Prostate gland (tissue), 2 donors: ENCODE data around the gene SENP2. TPM values are rescaled to one million over a fixed set of nuclear protein-coding genes. Genes with fewer than 3 reads are reported as not detected.
A peak's percentile ranks its signal among the peaks of the same experiment; 100 is the strongest.
"Not testable (repeated sequence)": the region's sequence is repeated elsewhere in the genome, so short reads cannot be mapped to it uniquely, and the experiment has no call there.

Experiments used
- DNase-seq: peaks from one replicate; pipeline ENCODE4 v3.0.0-alpha.2; 2019; ENCODE audit warnings: low spot score
- H3K27ac ChIP-seq, 2 donors: fragments of 200-600 bp; sonication (generic); 2 replicates each; pipeline ENCODE4 v1.5.1; 2017 to 2019
- H3K27me3 ChIP-seq: fragments of 200-600 bp; sonication (generic); replicated peaks from 2 replicates; pipeline ENCODE4 v1.5.1; 2019; ENCODE audit not compliant: insufficient read depth
- H3K36me3 ChIP-seq, 2 donors: fragments of 200-600 bp; sonication (generic); 1 replicate in 1 of 2; 2 replicates in 1 of 2; pipeline versions ENCODE4 v1.5.1 to v1.8.1; 2017 to 2019
- H3K4me1 ChIP-seq: fragments of 200-600 bp; sonication (generic); replicated peaks from 2 replicates; pipeline ENCODE4 v1.5.1; 2019
- H3K4me3 ChIP-seq, 2 donors: fragments of 200-600 bp; sonication (generic); 2 replicates each; pipeline ENCODE4 v1.5.1; 2017 to 2019
- H3K9me3 ChIP-seq: fragments of 200-600 bp; sonication (generic); 2 replicates; pipeline ENCODE4 v1.5.1; 2017
- POLR2A ChIP-seq: fragments of 450-650 bp; IDR thresholded peaks from one replicate; pipeline ENCODE4 v1.6.1; 2016; ENCODE audit warnings: antibody characterized with exemption, mild to moderate bottlenecking
- POLR2AphosphoS5 ChIP-seq: sonication (generic); formaldehyde crosslinking; IDR thresholded peaks from one replicate; pipeline ENCODE4 v1.6.1; 2017; ENCODE audit warnings: antibody characterized with exemption
- WGBS: methylation state at CpG from one replicate; pipeline ENCODE4 v1.1.5; 2018; 5-methylcytosine and 5-hydroxymethylcytosine counted together
- intact Hi-C: fragments of 100-400 bp; cut with DNase I; formaldehyde crosslinking; loops from one replicate; pipeline ENCODE4 v1.14.2; 2022
- total RNA-seq, 2 donors: library from RNA; depleted of rRNA; stranded (reverse); fragments of >200 nt; gene quantifications; one replicate each; pipeline ENCODE4 v1.1.0, GENCODE V29; 2016
- TF ChIP-seq, protein P1 (sequence below), 4 experiments: fragments of 200-600 bp in 2 of 4; fragments of 450-650 bp in 2 of 4; sonication (generic) in 2 of 4; IDR thresholded peaks; 1 replicate in 3 of 4; 2 replicates in 1 of 4; pipeline ENCODE4 v1.5.1; 2016 to 2019; ENCODE audit warnings: antibody characterized with exemption in 4 of 4, mild to moderate bottlenecking in 2 of 4, moderate library complexity in 2 of 4

SENP2 gene
- total RNA-seq, 2 donors from 2014 or later, result 25.3 to 27.0 TPM

DNA sequence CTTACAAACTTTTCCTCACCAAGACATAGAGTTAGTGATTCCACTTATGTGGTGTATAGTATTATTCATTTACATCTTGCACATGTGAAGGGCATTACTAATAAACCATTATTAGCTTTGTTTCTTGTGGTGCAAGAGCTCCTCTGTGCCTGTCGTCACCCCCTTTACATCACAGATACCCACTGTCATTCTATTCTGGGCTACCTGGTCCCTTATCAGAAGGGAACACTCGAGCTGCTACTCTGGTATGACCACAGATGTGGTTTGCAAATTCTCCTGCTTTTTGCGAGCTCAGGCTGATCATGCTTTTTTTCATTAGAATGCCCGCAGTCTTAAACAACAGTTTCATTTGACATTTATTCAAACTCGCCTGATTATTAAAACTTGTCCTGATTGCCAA, 13.9 kb upstream of the SENP2 start:
- no peaks in the 10 kb centered on the region for H3K36me3 ChIP-seq
- DNase-seq, result no peak
- H3K4me3 ChIP-seq, result no peak overlapping the region
- no peak overlapping the region for H3K27ac ChIP-seq
- intact Hi-C loops, result no loop called here
- TF ChIP-seq POLR2A (no peak), POLR2AphosphoS5 (no peak)
- TF ChIP-seq, protein P1, sequence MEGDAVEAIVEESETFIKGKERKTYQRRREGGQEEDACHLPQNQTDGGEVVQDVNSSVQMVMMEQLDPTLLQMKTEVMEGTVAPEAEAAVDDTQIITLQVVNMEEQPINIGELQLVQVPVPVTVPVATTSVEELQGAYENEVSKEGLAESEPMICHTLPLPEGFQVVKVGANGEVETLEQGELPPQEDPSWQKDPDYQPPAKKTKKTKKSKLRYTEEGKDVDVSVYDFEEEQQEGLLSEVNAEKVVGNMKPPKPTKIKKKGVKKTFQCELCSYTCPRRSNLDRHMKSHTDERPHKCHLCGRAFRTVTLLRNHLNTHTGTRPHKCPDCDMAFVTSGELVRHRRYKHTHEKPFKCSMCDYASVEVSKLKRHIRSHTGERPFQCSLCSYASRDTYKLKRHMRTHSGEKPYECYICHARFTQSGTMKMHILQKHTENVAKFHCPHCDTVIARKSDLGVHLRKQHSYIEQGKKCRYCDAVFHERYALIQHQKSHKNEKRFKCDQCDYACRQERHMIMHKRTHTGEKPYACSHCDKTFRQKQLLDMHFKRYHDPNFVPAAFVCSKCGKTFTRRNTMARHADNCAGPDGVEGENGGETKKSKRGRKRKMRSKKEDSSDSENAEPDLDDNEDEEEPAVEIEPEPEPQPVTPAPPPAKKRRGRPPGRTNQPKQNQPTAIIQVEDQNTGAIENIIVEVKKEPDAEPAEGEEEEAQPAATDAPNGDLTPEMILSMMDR (IDR thresholded peaks at IDR 0.05), result no peak
- H3K4me1 ChIP-seq, result no peaks in the 10 kb centered on the region
- 77% methylated on average over 5 of the region's 5 CpGs for WGBS
- H3K9me3 ChIP-seq, result no peaks in the 10 kb centered on the region
- no peaks in the 10 kb centered on the region for H3K27me3 ChIP-seq

DNA sequence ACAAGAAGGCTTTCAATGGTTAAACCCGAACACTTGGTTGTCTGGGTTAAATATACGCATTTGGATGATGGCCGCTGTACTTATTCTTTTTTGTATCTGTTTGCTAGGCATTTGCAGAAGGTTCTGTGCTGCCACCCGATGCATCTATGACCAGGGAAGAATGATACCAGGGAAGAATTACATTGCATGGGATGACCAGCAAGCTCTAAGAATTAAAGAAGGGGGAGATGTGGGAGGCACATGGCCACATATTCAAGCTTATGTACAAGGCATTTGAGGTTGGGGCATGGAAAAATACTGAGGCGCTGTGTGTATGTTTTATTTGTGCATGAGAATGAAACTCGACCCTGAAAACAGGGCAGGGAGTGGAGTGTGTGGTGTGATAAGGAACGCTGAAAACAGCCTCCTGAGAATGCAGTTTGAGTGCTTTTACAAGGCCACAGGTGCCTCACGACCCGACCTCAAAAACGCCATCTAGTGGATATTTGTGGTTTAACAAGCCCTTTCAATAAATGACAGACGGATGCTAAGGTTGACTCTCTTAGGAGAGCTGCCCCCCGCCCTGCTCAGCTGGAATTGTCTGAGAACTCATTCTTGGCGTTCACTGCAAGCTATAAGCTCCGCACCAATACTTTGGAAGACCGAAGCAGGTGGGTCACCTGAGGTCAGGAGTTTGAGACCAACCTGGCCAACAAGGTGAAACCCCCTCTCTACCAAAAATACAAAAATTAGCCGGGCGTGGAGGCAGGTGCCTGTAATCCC, 10.8 kb upstream of the SENP2 start:
- H3K4me1 ChIP-seq, H3K36me3 ChIP-seq, H3K4me3 ChIP-seq, H3K9me3 ChIP-seq, intact Hi-C loops, H3K27ac ChIP-seq, H3K27me3 ChIP-seq: not testable (repeated sequence)
- peak; percentile 43 for DNase-seq
- WGBS, result 25% methylated on average over 17 of the region's 17 CpGs
- TF ChIP-seq POLR2AphosphoS5, result peak; percentile 39
- TF ChIP-seq, protein P1 (IDR thresholded peaks at IDR 0.05), result peak; percentile 37 to 80 (median 64)

DNA sequence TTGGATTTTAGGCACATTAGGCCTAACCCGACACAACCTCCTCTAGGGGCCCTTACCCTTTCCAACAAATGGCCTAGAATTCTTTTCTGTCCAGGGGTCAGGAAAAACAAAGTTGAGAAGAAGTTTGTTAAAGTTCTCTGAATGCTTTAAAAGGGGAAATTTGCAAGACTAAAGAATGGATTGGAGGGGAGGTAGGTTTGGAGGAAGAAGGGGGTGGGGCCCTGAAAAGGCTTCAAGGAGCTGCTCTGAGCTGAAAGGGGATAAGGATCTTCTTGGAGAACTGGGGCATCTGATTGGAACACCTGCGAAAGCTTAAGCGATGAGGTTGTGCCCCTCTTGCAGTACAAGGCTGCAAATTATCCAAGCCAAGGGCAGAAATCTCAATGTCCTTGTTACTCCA, 3.9 kb upstream of the SENP2 start:
- no peaks in the 10 kb centered on the region for H3K27me3 ChIP-seq
- TF ChIP-seq POLR2A (no peak), POLR2AphosphoS5 (no peak)
- TF ChIP-seq, protein P1 (IDR thresholded peaks at IDR 0.05), result no peak
- H3K4me1 ChIP-seq, result no peaks in the 10 kb centered on the region
- intact Hi-C loops, result no loop called here
- no peak overlapping the region for H3K27ac ChIP-seq
- H3K9me3 ChIP-seq, result no peaks in the 10 kb centered on the region
- WGBS, result 60% methylated on average over 3 of the region's 3 CpGs
- no peak overlapping the region for H3K4me3 ChIP-seq
- DNase-seq, result no peak
- no peaks in the 10 kb centered on the region for H3K36me3 ChIP-seq

DNA sequence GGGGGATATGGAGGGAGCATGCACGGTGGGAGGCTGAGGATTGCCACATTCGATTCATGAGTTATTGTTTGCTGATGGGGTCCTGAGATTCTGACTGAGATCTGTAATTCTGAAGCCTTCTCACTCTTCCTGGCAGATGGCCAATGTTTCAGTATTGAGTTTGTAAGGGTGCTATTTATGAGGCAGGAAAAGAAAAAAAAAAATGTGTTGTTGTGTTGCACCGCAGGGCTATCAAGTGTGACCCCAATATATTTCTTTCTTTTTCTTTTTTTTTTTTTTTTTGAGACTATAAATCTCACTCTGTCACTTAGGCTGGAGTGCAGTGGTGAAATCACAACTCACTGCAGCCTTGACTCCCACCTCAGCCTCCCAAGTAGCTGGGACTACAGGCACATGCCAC, 3.2 kb upstream of the SENP2 start:
- intact Hi-C loops, result no loop called here

More for the DNA sequence above, 3.2 kb upstream of the SENP2 start:
- Histone ChIP-seq H3K36me3 (no peaks in the 10 kb centered on the region), H3K27ac (no peak overlapping the region), H3K4me1 (no peaks in the 10 kb centered on the region), H3K4me3 (no peak overlapping the region), H3K9me3 (no peaks in the 10 kb centered on the region), H3K27me3 (no peaks in the 10 kb centered on the region)
- no peak for DNase-seq
- TF ChIP-seq POLR2AphosphoS5, result no peak
- TF ChIP-seq, protein P1 (IDR thresholded peaks at IDR 0.05), result no peak
- TF ChIP-seq POLR2A, result no peak
- WGBS, result 18% methylated on average over 3 of the region's 3 CpGs
